Uterus (tissue), 4 donors: ENCODE results near the gene ZNF394. TPM values are rescaled to one million over a fixed set of nuclear protein-coding genes. Genes with fewer than 3 reads are reported as not detected.

ENCODE experiments used
- DNase-seq, 2 donors: peaks; one replicate each; pipeline ENCODE4 v3.0.0-alpha.2; 2019 to 2020
- H3K27ac ChIP-seq, 2 donors: fragments of 200-600 bp; sonication (generic); 1 replicate in 1 of 2; 2 replicates in 1 of 2; pipeline ENCODE4 v1.5.1; 2016 to 2018
- H3K27me3 ChIP-seq, 2 donors: fragments of 200-600 bp; sonication (generic); one replicate each; pipeline ENCODE4 v1.5.1; 2018 to 2019; ENCODE audit warnings: control low read depth in 1 of 2
- H3K36me3 ChIP-seq, 2 donors: fragments of 200-600 bp; sonication (generic); one replicate each; pipeline ENCODE4 v1.5.1; 2019; ENCODE audit warnings: control low read depth in 1 of 2
- H3K4me1 ChIP-seq, 2 donors: fragments of 200-600 bp; sonication (generic); one replicate each; pipeline ENCODE4 v1.5.1; 2018 to 2019; ENCODE audit warnings: control low read depth in 1 of 2
- H3K4me3 ChIP-seq, 2 donors: fragments of 200-600 bp; sonication (generic); 1 replicate in 1 of 2; 2 replicates in 1 of 2; pipeline ENCODE4 v1.5.1; 2018 to 2019; ENCODE audit warnings: mild to moderate bottlenecking in 1 of 2
- H3K9me3 ChIP-seq, 2 donors: fragments of 200-600 bp; sonication (generic); one replicate each; pipeline ENCODE4 v1.5.1; 2019; ENCODE audit warnings: control low read depth in 1 of 2
- CTCF ChIP-seq, 4 experiments: fragments of 200-600 bp in 2 of 4; fragments of 450-650 bp in 2 of 4; sonication (generic) in 2 of 4; IDR thresholded peaks; one replicate each; pipeline ENCODE4 v1.5.1; 2016 to 2019; ENCODE audit warnings: antibody characterized with exemption in 4 of 4, mild to moderate bottlenecking in 2 of 4, moderate library complexity in 1 of 4
- POLR2A ChIP-seq, 2 donors: fragments of 450-650 bp; IDR thresholded peaks; one replicate each; pipeline ENCODE4 v1.6.1; 2016; ENCODE audit warnings: antibody characterized with exemption in 2 of 2, mild to moderate bottlenecking in 1 of 2, moderate library complexity in 1 of 2
- intact Hi-C: fragments of 100-400 bp; cut with DNase I; formaldehyde crosslinking; loops from one replicate; pipeline ENCODE4 v1.15.1; 2023; ENCODE audit warnings: low total_unique reads
- total RNA-seq, 4 donors: library from RNA; depleted of rRNA in 3 of 4; stranded (reverse); fragments of >200 nt in 3 of 4; gene quantifications; one replicate each; pipeline versions ENCODE4 v1.1.0 to v1.2.4, GENCODE V29; 2014 to 2023
- donor health status: DM: yes; HTN: yes; CAD: no.

The ZNF394 gene
- total RNA-seq, 4 donors from 2014 or later = 22.8 to 55.0 (median 43.3) TPM

- intact Hi-C loops = no loop called here
- H3K9me3 ChIP-seq = no peaks in the 10 kb centered on the region
Observed at GRCh38 chr7:99461221-99461620, 38.9 kb downstream of the ZNF394 start.

GRCh38 chr7:99460651-99461050 is 39.4 kb downstream of the ZNF394 start:
- Histone ChIP-seq H3K27ac (no peak overlapping the region), H3K9me3 (no peaks in the 10 kb centered on the region), H3K4me3 (no peak overlapping the region), H3K4me1 (peaks cover 0 to 4% of the 10 kb centered on the region in 2 donors), H3K27me3 (no peaks in the 10 kb centered on the region), H3K36me3 (no peaks in the 10 kb centered on the region)
- intact Hi-C loops = no loop called here
- TF ChIP-seq CTCF (IDR thresholded peaks at IDR 0.05) (no peak), POLR2A (IDR thresholded peaks at IDR 0.05) (no peak)
- DNase-seq = no peak

More at GRCh38 chr7:99461221-99461620, 38.9 kb downstream of the ZNF394 start:
- no peaks in the 10 kb centered on the region for H3K36me3 ChIP-seq
- H3K27ac ChIP-seq = no peak overlapping the region
- TF ChIP-seq CTCF (IDR thresholded peaks at IDR 0.05) = no peak
- H3K27me3 ChIP-seq = no peaks in the 10 kb centered on the region
- no peak for DNase-seq
- no peak overlapping the region for H3K4me3 ChIP-seq
- peaks cover 0 to 4% of the 10 kb centered on the region in 2 donors for H3K4me1 ChIP-seq

GRCh38 chr7:99459087-99459486 is 41.0 kb downstream of the ZNF394 start:
- no peak for DNase-seq
- no peaks in the 10 kb centered on the region for H3K36me3 ChIP-seq
- no peaks in the 10 kb centered on the region for H3K9me3 ChIP-seq
- H3K27me3 ChIP-seq = no peaks in the 10 kb centered on the region
- H3K4me1 ChIP-seq = peaks cover 0 to 4% of the 10 kb centered on the region in 2 donors
- intact Hi-C loops = no loop called here
- H3K27ac ChIP-seq = no peak overlapping the region
- TF ChIP-seq CTCF (IDR thresholded peaks at IDR 0.05) (no peak), POLR2A (IDR thresholded peaks at IDR 0.05) (no peak)
- H3K4me3 ChIP-seq = no peak overlapping the region

- no peak overlapping the region for H3K4me3 ChIP-seq
- H3K4me1 ChIP-seq = no peaks in the 10 kb centered on the region
- H3K27me3 ChIP-seq = no peaks in the 10 kb centered on the region
- no peaks in the 10 kb centered on the region for H3K9me3 ChIP-seq
- no peak for DNase-seq
- H3K27ac ChIP-seq = no peak overlapping the region
- no peak for TF ChIP-seq CTCF (IDR thresholded peaks at IDR 0.05)
- H3K36me3 ChIP-seq = no peaks in the 10 kb centered on the region
- intact Hi-C loops = no loop called here
Observed at GRCh38 chr7:99457650-99458493, 42.2 kb downstream of the ZNF394 start.

- TF ChIP-seq CTCF (IDR thresholded peaks at IDR 0.05) = no peak
- TF ChIP-seq POLR2A (IDR thresholded peaks at IDR 0.05) = no peak
- H3K4me3 ChIP-seq = no peak overlapping the region
- H3K27me3 ChIP-seq = no peaks in the 10 kb centered on the region
- no peaks in the 10 kb centered on the region for H3K4me1 ChIP-seq
- no peaks in the 10 kb centered on the region for H3K9me3 ChIP-seq
- no peaks in the 10 kb centered on the region for H3K36me3 ChIP-seq
- H3K27ac ChIP-seq = no peak overlapping the region
- no peak for DNase-seq
- intact Hi-C loops = no loop called here
Observed at GRCh38 chr7:99457050-99457649, 42.9 kb downstream of the ZNF394 start.
